ENCODE measurements around the gene RIPK3.

DNA sequence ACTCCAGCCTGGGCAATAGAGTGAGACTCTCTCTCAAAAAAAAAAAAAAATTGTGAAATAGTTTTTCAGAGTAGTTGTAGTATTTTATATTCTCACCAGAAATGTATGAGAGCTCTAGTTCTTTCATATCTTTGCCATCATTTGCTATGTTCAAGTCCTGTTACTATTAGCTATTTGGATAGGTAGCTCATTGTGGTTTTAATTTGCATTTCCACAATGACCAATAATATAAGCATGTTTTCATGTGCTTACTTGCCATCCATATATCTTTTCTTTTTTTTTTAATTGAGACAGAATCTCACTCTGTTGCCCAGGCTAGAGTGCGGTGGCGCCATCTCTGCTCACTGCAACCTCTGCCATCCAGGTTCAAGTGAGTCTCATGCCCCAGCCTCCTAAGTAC is 8.4 kb upstream of the RIPK3 start:
- TF ChIP-seq, protein P1, sequence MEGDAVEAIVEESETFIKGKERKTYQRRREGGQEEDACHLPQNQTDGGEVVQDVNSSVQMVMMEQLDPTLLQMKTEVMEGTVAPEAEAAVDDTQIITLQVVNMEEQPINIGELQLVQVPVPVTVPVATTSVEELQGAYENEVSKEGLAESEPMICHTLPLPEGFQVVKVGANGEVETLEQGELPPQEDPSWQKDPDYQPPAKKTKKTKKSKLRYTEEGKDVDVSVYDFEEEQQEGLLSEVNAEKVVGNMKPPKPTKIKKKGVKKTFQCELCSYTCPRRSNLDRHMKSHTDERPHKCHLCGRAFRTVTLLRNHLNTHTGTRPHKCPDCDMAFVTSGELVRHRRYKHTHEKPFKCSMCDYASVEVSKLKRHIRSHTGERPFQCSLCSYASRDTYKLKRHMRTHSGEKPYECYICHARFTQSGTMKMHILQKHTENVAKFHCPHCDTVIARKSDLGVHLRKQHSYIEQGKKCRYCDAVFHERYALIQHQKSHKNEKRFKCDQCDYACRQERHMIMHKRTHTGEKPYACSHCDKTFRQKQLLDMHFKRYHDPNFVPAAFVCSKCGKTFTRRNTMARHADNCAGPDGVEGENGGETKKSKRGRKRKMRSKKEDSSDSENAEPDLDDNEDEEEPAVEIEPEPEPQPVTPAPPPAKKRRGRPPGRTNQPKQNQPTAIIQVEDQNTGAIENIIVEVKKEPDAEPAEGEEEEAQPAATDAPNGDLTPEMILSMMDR (IDR thresholded peaks at IDR 0.05), result no peak
- no peak for TF ChIP-seq POLR2A (IDR thresholded peaks at IDR 0.05)

Data from lower leg skin (tissue), 3 donors.